Bronchial epithelial cell (primary cell): ENCODE results near the gene LGALS7B. TPM values are rescaled to one million over a fixed set of nuclear protein-coding genes. Genes with fewer than 3 reads are reported as not detected.
"Not testable (repeated sequence)": the region's sequence is repeated elsewhere in the genome, so short reads cannot be mapped to it uniquely, and the experiment has no call there.

Experiments
- DNase-seq: peaks from one replicate; pipeline ENCODE4 v3.0.0-alpha.2; 2010; ENCODE audit warnings: low read depth
- FAIRE-seq: peaks from 2 replicates; lab custom pipeline; 2011; peaks lifted over from hg19 to GRCh38; lab: Jason Lieb, UNC
- H3K27me3 ChIP-seq: 2 replicates; pipeline ENCODE4 v1.5.1; 2011; ENCODE audit warnings: low read length; ENCODE audit not compliant: control insufficient read depth, insufficient read depth
- H3K36me3 ChIP-seq: 2 replicates; pipeline ENCODE4 v1.5.1; 2011; ENCODE audit warnings: low read length; ENCODE audit not compliant: control insufficient read depth, insufficient read depth
- H3K4me3 ChIP-seq: 2 replicates; pipeline ENCODE4 v1.5.1; 2011; ENCODE audit warnings: mild to moderate bottlenecking, low read depth, low read length, control low read depth
- total RNA-seq: library from RNA; depleted of rRNA; stranded (reverse); fragments of >200 nt; gene quantifications from 2 replicates; pipeline ENCODE4 v1.2.1, GENCODE V29; 2014
- TF ChIP-seq, protein P1 (sequence below): IDR thresholded peaks from 2 replicates; pipeline ENCODE4 v1.5.1; 2011; ENCODE audit warnings: mild to moderate bottlenecking, moderate library complexity, low read length, control low read depth, inconsistent platforms; ENCODE audit not compliant: insufficient read depth, severe bottlenecking

LGALS7B gene
- total RNA-seq, 1 donor from 2014 or later, result 1,636 TPM

DNA sequence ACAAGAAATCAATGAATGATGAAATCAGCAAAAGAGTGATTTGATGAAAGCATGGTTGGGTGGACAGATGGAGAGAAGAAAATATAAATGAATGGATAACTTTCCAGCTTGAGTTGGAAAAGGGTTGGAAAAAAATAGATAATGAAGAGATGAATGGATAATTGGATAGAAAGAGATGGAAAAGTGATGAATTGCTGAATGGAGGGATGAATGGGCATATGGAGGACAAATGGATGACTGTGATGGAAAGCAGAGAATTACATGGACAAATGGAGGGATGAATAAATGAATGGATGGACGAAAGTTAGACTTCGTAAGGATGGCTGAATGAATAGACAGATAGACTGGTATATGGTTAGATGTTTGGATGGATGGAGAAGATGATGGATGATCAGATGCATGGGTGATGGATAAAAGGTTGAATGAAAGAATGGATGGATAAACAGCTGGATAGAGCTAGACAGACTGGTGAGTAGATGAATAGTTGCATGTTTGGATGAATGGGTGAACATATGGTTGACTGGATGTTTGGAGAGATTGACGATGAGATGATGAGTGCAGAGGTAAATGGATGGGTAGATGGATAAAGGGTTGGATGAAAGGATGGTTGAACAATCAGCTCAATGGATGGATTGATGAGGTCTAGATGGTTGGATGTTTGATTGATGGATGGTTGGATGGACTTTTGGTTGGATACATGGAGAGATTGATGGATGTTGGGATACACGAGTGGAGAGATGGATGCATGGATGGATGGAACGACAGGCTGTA is 11.8 kb downstream of the LGALS7B start:
- TF ChIP-seq, protein P1, sequence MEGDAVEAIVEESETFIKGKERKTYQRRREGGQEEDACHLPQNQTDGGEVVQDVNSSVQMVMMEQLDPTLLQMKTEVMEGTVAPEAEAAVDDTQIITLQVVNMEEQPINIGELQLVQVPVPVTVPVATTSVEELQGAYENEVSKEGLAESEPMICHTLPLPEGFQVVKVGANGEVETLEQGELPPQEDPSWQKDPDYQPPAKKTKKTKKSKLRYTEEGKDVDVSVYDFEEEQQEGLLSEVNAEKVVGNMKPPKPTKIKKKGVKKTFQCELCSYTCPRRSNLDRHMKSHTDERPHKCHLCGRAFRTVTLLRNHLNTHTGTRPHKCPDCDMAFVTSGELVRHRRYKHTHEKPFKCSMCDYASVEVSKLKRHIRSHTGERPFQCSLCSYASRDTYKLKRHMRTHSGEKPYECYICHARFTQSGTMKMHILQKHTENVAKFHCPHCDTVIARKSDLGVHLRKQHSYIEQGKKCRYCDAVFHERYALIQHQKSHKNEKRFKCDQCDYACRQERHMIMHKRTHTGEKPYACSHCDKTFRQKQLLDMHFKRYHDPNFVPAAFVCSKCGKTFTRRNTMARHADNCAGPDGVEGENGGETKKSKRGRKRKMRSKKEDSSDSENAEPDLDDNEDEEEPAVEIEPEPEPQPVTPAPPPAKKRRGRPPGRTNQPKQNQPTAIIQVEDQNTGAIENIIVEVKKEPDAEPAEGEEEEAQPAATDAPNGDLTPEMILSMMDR, result no peak
- no peaks in the 10 kb centered on the region for H3K36me3 ChIP-seq
- FAIRE-seq, result no peak
- H3K27me3 ChIP-seq, result no peaks in the 10 kb centered on the region
- no peak for DNase-seq
- no peak overlapping the region for H3K4me3 ChIP-seq

DNA sequence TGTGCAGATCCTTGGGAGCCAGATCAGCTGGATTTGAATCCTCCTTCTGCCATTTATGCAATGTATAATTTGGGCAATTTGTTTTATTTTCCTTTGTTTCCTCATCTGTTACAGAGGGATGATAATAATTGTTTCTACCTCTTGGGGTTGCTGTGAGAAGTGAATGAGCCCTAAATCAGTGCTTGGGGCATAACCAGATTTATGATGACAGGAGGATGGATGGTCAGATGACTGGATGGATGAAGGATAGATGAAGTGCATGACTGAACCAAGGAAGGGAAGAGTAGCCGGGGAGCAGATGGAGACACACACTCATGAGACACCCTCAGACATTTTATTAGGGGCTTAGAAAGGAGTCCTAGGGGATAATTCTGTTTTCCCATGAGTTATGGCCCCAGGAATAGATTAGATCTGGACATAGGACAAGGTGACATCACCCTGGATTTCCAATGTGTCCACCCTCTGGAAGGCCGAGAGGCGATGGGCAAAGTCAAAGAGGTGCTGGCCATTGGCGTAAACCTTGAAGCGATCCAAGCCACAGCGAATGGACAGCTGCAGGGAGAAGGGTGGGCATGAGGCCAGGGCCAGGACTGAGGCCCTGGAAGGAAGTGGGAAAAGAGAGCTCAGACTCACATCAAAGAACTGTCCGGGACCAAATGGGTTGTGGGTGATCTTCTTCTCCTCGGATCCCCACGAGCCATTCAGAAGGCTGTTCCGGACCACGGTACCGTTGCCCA is 12.5 kb downstream of the LGALS7B start:
- Histone ChIP-seq H3K36me3 (no peaks in the 10 kb centered on the region), H3K4me3 (no peak overlapping the region), H3K27me3 (no peaks in the 10 kb centered on the region)
- FAIRE-seq, result no peak
- no peak for DNase-seq
- TF ChIP-seq, protein P1, result no peak

DNA sequence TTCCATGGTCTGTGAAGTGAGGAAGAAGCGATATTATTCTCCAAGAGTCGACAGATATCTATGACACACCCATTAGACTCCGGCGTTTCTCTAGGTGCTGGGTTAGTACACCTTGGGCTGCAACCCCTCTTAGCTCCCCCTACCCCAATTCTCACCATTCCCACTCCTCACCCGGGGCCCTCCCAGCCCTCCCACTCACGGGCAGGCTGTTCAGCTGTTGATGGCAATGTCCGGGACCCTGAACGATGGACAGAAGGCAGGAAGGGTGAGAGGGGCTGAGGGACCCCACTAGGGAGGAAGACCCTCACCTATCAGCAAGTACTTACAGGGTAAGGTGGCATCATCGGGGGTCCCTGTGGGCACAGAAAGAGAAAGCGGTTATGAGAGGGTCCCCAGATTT is 14.5 kb downstream of the LGALS7B start:
- FAIRE-seq (no peak), DNase-seq (no peak)
- TF ChIP-seq, protein P1, result no peak
- H3K27me3 ChIP-seq, result no peaks in the 10 kb centered on the region
- H3K36me3 ChIP-seq, result no peaks in the 10 kb centered on the region
- H3K4me3 ChIP-seq, result no peak overlapping the region

DNA sequence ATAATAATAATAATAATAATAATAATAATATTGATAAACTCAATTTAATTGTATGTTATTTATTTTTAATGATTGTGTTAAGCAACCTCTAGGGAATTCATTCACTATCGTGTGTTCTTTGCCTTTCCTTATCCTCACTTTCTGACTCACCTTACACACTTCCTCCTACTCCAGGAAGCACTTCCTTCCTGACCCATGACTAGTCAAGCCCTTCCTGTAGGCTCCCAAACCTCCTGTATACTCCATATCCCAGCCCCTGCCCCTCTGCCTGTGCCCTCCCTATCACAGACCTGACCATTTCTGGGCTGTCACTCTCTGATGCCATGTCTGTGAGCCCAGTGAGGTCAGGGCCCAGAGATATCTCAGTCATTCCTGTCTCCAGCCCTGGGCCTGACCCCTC is 16.2 kb downstream of the LGALS7B start:
- Histone ChIP-seq H3K4me3 (no peak overlapping the region), H3K27me3 (no peaks in the 10 kb centered on the region), H3K36me3 (no peaks in the 10 kb centered on the region)
- FAIRE-seq (no peak), DNase-seq (peak; percentile 59)
- TF ChIP-seq, protein P1, result no peak

DNA sequence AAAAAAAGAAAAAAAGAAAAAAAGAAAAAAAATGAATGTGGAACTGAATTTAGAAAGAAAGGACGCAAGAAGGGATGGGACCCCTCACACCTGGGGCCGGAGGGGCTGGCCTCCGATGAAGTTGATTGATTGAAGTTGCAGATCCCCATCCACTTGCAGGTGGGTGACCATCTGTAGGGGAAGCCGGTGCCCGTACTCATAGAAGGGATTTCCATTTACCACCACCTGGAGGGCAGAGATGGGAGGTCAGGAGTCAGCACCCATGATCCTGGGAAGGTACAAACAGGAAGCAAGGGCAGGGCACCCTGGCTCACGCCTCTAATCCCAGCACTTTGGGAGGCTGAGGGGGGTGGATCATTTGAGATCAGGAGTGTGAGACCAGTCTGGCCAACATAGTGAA is 17.4 kb downstream of the LGALS7B start:
- Histone ChIP-seq H3K36me3 (no peaks in the 10 kb centered on the region), H3K27me3 (no peaks in the 10 kb centered on the region), H3K4me3 (no peak overlapping the region)
- no peak for DNase-seq
- TF ChIP-seq, protein P1, result no peak
- no peak for FAIRE-seq

DNA sequence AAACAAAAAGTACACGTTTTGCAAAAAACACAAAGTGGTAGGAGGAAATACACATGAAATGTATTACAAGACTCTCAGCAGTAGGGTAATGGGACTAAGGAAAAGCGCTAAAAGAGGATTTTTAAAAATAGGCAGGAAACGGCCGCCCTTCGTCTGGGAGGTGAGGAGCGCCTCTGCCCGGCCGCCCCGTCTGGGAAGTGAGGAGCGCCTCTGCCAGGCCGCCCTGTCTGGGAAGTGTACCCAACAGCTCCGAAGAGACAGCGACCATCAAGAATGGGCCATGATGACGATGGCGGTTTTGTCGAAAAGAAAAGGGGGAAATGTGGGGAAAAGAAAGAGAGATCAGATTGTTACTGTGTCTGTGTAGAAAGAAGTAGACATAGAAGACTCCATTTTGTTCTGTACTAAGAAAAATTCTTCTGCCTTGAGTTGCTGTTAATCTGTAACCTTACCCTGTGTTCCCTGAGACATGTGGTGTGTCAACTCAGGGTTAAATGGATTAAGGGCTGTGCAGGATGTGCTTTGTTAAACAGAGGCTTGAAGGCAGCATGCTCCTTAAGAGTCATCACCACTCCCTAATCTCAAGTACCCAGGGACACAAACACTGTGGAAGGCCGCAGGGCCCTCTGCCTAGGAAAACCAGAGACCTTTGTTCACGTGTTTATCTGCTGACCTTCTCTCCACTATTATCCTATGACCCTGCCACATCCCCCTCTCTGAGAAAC is 18.5 kb downstream of the LGALS7B start:
- DNase-seq, result peak; percentile 70
- not testable (repeated sequence) for FAIRE-seq, H3K4me3 ChIP-seq, H3K36me3 ChIP-seq, H3K27me3 ChIP-seq
